HK-2 (cell line): ENCODE results near the gene MSX2.

ENCODE experiments used
- DNase-seq: peaks from one replicate; pipeline ENCODE4 v3.0.0-alpha.2; 2018; ENCODE audit not compliant: unreplicated experiment

The MSX2 gene

GRCh38 chr5:174718880-174719610, 5.3 kb upstream of the MSX2 start:
- no peak for DNase-seq

- DNase-seq: no peak
These were observed 4.4 kb upstream of the MSX2 start for GRCh38 chr5:174719793-174720611.

GRCh38 chr5:174720612-174721529, 3.5 kb upstream of the MSX2 start:
- DNase-seq: no peak

- DNase-seq: no peak
These were observed 2.6 kb upstream of the MSX2 start for GRCh38 chr5:174721530-174722432.

- no peak for DNase-seq
These were observed 1.9 kb upstream of the MSX2 start for GRCh38 chr5:174722500-174722899.

- DNase-seq: no peak
These were observed 935 bp upstream of the MSX2 start for GRCh38 chr5:174723315-174723978.

- no peak for DNase-seq
These were observed 351 bp upstream of the MSX2 start for GRCh38 chr5:174723979-174724483.

- DNase-seq: no peak
These were observed 1.0 kb downstream of the MSX2 start for GRCh38 chr5:174725261-174725990.

- no peak for DNase-seq
These were observed 1.7 kb downstream of the MSX2 start for GRCh38 chr5:174725991-174726601.

GRCh38 chr5:174726916-174727793, 2.8 kb downstream of the MSX2 start:
- DNase-seq: no peak

GRCh38 chr5:174727794-174728680, 3.7 kb downstream of the MSX2 start:
- DNase-seq: no peak

GRCh38 chr5:174729075-174729680, 4.8 kb downstream of the MSX2 start:
- no peak for DNase-seq

- no peak for DNase-seq
These were observed 7.0 kb downstream of the MSX2 start for GRCh38 chr5:174731214-174732035.

GRCh38 chr5:174732036-174733020, 7.9 kb downstream of the MSX2 start:
- no peak for DNase-seq
